ENCODE data around the gene ZC3H14. TPM values are rescaled to one million over a fixed set of nuclear protein-coding genes. Genes with fewer than 3 reads are reported as not detected.

Gene ZC3H14
- total RNA-seq, 2 donors from 2014 or later: 38.6 to 48.5 TPM

DNA sequence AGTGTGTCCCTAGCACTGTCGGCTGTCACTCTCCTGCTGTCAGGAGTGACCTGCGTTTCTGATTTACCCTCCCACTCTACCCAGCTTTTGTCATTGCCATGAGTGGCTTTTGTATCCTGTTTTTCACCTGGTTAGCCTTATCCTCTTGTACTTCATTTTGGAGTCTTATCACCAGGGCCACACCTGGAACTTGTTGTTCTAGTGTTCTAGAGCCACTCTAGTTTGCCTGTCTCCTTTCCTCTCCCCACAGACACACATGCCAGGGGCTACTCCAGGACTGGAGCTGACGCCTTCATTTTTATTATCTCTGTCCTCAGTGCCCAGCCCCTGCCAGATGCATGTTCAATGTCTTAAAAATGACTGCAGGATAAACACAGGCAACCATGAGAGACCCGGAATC lies 34.2 kb downstream of the ZC3H14 start:
- H3K4me3 ChIP-seq: no peak overlapping the region
- DNase-seq (no peak), ATAC-seq (no peak)
- WGBS, 2 donors: 83 to 86% methylated on average over 4 of the region's 4 CpGs
- TF ChIP-seq POLR2A (IDR thresholded peaks at IDR 0.05): no peak
- TF ChIP-seq, protein P1, sequence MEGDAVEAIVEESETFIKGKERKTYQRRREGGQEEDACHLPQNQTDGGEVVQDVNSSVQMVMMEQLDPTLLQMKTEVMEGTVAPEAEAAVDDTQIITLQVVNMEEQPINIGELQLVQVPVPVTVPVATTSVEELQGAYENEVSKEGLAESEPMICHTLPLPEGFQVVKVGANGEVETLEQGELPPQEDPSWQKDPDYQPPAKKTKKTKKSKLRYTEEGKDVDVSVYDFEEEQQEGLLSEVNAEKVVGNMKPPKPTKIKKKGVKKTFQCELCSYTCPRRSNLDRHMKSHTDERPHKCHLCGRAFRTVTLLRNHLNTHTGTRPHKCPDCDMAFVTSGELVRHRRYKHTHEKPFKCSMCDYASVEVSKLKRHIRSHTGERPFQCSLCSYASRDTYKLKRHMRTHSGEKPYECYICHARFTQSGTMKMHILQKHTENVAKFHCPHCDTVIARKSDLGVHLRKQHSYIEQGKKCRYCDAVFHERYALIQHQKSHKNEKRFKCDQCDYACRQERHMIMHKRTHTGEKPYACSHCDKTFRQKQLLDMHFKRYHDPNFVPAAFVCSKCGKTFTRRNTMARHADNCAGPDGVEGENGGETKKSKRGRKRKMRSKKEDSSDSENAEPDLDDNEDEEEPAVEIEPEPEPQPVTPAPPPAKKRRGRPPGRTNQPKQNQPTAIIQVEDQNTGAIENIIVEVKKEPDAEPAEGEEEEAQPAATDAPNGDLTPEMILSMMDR (IDR thresholded peaks at IDR 0.05): no peak
- no peaks in the 10 kb centered on the region for H3K9me3 ChIP-seq
- no peaks in the 10 kb centered on the region for H3K27me3 ChIP-seq
- H3K27ac ChIP-seq: no peak overlapping the region
- intact Hi-C loops (cut with DNase I): no loop called here
- H3K36me3 ChIP-seq (replicated peaks in 1 of 2; ENCODE audit: insufficient read depth in 1 of 2, low read depth in 2 of 2): peaks cover 0 to 5% of the 10 kb centered on the region in 2 donors
- peaks cover 7% of the 10 kb centered on the region for H3K4me1 ChIP-seq

DNA sequence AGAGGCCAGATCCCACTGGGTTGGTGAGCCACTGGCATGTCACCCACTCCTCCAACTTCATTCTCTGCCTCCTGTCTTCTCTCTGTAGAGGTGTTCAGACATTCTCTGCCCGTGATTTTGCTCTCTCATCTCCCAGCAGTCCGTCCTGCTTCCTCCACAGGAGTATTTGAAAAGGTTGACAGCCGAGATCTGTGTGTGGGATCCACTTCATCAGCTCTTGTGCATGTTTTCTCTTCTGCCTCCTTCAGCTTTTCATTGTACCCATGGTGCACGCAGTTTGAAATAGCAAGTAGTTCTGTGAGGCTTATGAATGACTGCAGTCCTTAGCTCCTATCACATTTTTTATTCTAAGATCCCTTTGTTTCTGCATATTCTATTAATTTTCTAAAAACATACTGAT lies 34.8 kb downstream of the ZC3H14 start:
- H3K4me1 ChIP-seq: peaks cover 1% of the 10 kb centered on the region
- H3K27me3 ChIP-seq: no peaks in the 10 kb centered on the region
- intact Hi-C loops (cut with DNase I): no loop called here
- no peak for TF ChIP-seq POLR2A (IDR thresholded peaks at IDR 0.05)
- TF ChIP-seq, protein P1 (IDR thresholded peaks at IDR 0.05): no peak
- 96 to 98% methylated on average over 4 of the region's 4 CpGs for WGBS, 2 donors
- ATAC-seq: no peak
- no peak overlapping the region for H3K27ac ChIP-seq
- peaks cover 0 to 5% of the 10 kb centered on the region in 2 donors for H3K36me3 ChIP-seq (replicated peaks in 1 of 2; ENCODE audit: insufficient read depth in 1 of 2, low read depth in 2 of 2)
- no peaks in the 10 kb centered on the region for H3K9me3 ChIP-seq
- DNase-seq: no peak
- no peak overlapping the region for H3K4me3 ChIP-seq

DNA sequence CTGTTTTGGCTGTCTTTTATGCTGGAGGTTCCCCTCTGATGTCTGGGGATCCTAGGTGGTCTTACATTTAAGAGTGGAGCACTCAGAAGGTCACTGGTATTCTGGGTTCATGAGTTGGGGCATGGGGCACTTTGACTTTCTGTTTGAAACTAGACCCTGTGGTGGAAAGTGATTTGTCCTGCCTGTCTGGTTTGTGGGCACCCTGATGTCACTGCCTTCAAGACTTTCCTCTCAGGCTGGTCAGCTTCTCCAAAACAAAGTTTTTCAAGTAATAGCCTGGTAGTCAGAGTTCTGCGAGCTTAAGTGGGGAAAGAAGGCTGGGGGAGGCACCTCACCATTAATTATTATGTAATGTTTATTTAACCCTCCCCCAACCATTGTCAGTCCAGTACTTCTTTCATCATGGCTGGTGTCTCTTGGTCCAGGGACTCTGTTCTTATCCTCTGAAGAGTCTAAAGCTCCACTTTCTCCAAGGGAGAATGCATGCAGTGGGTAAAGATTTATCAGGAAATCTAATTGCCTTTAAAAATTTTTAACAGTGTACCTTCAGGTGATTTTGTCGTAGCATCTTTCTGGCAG lies 35.3 kb downstream of the ZC3H14 start:
- Histone ChIP-seq H3K36me3 (replicated peaks in 1 of 2; ENCODE audit: insufficient read depth in 1 of 2, low read depth in 2 of 2) (peaks cover 0 to 6% of the 10 kb centered on the region in 2 donors), H3K4me1 (no peaks in the 10 kb centered on the region), H3K27ac (no peak overlapping the region), H3K27me3 (no peaks in the 10 kb centered on the region), H3K9me3 (no peaks in the 10 kb centered on the region), H3K4me3 (no peak overlapping the region)
- ATAC-seq (no peak), DNase-seq (no peak)
- TF ChIP-seq, protein P1 (IDR thresholded peaks at IDR 0.05): no peak
- TF ChIP-seq POLR2A (IDR thresholded peaks at IDR 0.05): no peak
- WGBS, 2 donors: 75 to 79% methylated on average over 2 of the region's 2 CpGs
- intact Hi-C loops (cut with DNase I): no loop called here

DNA sequence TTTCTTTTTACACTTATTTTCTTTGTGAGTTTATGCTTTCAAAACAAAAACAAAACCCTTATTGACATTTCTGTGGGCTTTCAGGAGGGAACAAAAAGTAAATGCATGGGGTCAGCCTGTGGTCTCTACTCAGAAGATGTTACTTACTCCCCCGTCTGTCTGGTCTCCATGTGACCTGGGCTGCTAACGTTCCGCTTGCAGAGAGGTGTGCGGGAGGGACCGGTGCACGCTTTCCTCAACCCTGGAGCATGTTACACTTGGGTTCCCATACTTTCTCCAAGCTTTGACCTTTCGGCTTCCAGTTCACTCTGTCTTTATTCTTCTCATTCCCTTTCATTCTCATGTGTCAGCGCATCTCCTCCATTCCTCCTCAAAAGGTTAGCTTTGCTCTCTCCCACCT lies 36.5 kb downstream of the ZC3H14 start:
- no peaks in the 10 kb centered on the region for H3K4me1 ChIP-seq
- no peak for DNase-seq
- TF ChIP-seq POLR2A (IDR thresholded peaks at IDR 0.05): no peak
- TF ChIP-seq, protein P1 (IDR thresholded peaks at IDR 0.05): no peak
- no peak overlapping the region for H3K27ac ChIP-seq
- ATAC-seq: no peak
- WGBS, 2 donors: 93 to 98% methylated on average over 8 of the region's 8 CpGs
- H3K9me3 ChIP-seq: no peaks in the 10 kb centered on the region
- peaks cover 0 to 13% of the 10 kb centered on the region in 2 donors for H3K36me3 ChIP-seq (replicated peaks in 1 of 2; ENCODE audit: insufficient read depth in 1 of 2, low read depth in 2 of 2)
- no peak overlapping the region for H3K4me3 ChIP-seq
- no peaks in the 10 kb centered on the region for H3K27me3 ChIP-seq
- intact Hi-C loops (cut with DNase I): no loop called here

DNA sequence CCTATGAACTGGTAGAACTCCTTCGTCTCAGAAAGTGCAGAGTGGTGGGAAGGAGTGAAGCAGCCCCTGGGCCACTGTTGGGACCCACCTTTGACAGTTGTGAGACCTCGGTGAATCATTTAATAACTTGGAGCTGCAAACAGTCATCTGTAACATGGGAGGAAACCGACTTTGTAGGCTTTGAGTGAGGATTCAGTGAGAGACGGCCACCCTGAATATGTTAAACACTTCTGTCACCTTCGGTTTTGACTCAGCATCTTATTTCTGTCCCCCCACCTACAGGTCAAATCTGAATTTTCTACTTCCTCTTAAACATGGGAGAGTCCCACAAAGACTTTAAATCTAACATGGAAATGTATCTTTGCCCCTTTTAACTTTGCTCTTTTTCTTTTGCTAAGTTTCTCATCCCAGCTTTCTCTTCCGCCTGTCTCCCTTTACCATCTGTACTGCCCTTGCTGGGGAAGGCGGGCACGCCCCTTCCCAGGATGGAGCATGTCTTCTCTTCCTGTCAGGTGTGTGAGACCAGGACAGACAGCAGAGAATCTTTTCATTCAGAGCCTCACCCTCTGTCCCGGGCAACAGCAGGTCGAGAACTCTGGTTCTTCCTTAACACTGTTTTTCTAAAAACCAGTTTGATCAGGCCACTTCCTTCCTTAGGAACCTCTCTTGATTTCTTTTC lies 37.1 kb downstream of the ZC3H14 start:
- Histone ChIP-seq H3K4me3 (no peak overlapping the region), H3K4me1 (no peaks in the 10 kb centered on the region), H3K9me3 (no peaks in the 10 kb centered on the region), H3K36me3 (replicated peaks in 1 of 2; ENCODE audit: insufficient read depth in 1 of 2, low read depth in 2 of 2) (peaks cover 0 to 18% of the 10 kb centered on the region in 2 donors), H3K27ac (no peak overlapping the region), H3K27me3 (no peaks in the 10 kb centered on the region)
- ATAC-seq (no peak), DNase-seq (no peak)
- WGBS, 2 donors: 82 to 90% methylated on average over 10 of the region's 10 CpGs
- no peak for TF ChIP-seq POLR2A (IDR thresholded peaks at IDR 0.05)
- TF ChIP-seq, protein P1 (IDR thresholded peaks at IDR 0.05): no peak
- intact Hi-C loops (cut with DNase I): no loop called here

All from body of pancreas (tissue), 4 donors.